ENCODE measurements around the gene OVCH2. TPM values are rescaled to one million over a fixed set of nuclear protein-coding genes. Genes with fewer than 3 reads are reported as not detected.

OVCH2 gene
- total and polyA plus RNA-seq, 2 experiments from 2014 or later, result 0.34 TPM; not detected in 1

DNA sequence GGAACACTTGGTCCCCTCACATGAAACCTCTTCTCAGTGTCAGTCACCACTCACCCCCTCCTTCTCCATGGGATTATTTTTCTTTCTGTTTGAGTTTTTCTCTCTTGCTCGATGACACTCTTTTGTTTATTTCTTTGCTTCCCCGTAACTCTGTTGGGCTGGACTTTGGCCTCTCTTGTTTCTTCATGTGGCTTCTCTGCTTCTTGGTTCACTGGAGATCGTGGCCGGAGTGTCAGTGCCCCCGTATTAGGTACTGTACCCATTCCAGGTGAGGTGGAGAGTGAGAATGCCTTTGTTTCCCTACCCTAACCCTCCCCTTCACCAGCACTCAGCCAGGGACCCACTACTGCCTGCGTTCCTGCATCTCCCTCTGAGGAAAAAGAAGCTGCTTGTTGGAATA, 65.5 kb downstream of the OVCH2 start:
- Histone ChIP-seq H3K9me2 (ENCODE audit: insufficient read depth) (no peaks in the 10 kb centered on the region), H3K4me1 (ENCODE audit: insufficient read depth) (peaks cover 17% of the 10 kb centered on the region), H3K79me2 (ENCODE audit: insufficient read depth) (no peaks in the 10 kb centered on the region), H3K4me2 (ENCODE audit: unreplicated experiment) (no peak overlapping the region), H4K20me1 (ENCODE audit: insufficient read depth) (no peaks in the 10 kb centered on the region), H2AFZ (no peak overlapping the region), H3K9me3 (ENCODE audit: low read depth) (no peaks in the 10 kb centered on the region), H3K9ac (no peak overlapping the region), H3K27me3 (replicated peaks; ENCODE audit: insufficient read depth) (no peaks in the 10 kb centered on the region), H3F3A (ENCODE audit: insufficient read depth) (peaks cover 26% of the 10 kb centered on the region), H3K36me3 (ENCODE audit: low read depth) (no peaks in the 10 kb centered on the region), H3K4me3 (no peak overlapping the region), H3K27ac (no peak overlapping the region)
- no peak for DNase-seq
- TF ChIP-seq EZH2phosphoT487 (IDR thresholded peaks at IDR 0.05; ENCODE audit: insufficient read depth, low read depth), result no peak
- no peak for TF ChIP-seq EZH2 (IDR thresholded peaks at IDR 0.05; ENCODE audit: insufficient read depth, poor library complexity, severe bottlenecking)
- in situ Hi-C loops (cut with MboI), result no loop called here
- WGBS, 2 experiments (ENCODE audit: low coverage in 1 of 2, low lambda C conversion rate in 2 of 2, missing lambda C conversion rate in 2 of 2), result 87 to 90% methylated on average over 6 of the region's 6 CpGs

DNA sequence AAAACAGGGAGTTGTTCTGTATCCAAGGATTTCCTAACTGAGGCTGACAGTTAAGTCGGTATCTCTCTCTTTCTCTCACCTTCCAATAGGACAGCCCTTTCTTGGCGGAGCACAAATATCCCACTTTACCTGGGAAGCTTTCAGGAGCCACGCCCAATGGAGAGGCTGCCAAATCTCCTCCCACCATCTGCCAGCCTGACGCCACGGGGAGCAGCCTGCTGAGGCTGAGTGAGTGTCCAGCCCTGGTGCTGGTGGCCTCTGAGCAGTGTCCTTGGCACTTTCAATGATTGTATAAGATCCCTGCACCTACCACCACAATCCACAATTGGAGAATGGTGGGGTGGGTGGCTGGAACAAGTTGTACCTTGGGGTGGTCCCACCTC, 66.6 kb downstream of the OVCH2 start:
- 61% methylated on average over 5 of the region's 5 CpGs for WGBS, 2 experiments (ENCODE audit: low coverage in 1 of 2, low lambda C conversion rate in 2 of 2, missing lambda C conversion rate in 2 of 2)
- Histone ChIP-seq H3K4me3 (no peak overlapping the region), H3F3A (ENCODE audit: insufficient read depth) (peaks cover 29% of the 10 kb centered on the region), H3K9ac (no peak overlapping the region), H3K9me3 (ENCODE audit: low read depth) (no peaks in the 10 kb centered on the region), H2AFZ (no peak overlapping the region), H3K27me3 (replicated peaks; ENCODE audit: insufficient read depth) (no peaks in the 10 kb centered on the region), H3K27ac (no peak overlapping the region), H3K36me3 (ENCODE audit: low read depth) (no peaks in the 10 kb centered on the region), H3K79me2 (ENCODE audit: insufficient read depth) (no peaks in the 10 kb centered on the region), H3K4me1 (ENCODE audit: insufficient read depth) (peaks cover 17% of the 10 kb centered on the region), H4K20me1 (ENCODE audit: insufficient read depth) (no peaks in the 10 kb centered on the region), H3K9me2 (ENCODE audit: insufficient read depth) (no peaks in the 10 kb centered on the region), H3K4me2 (ENCODE audit: unreplicated experiment) (no peak overlapping the region)
- in situ Hi-C loops (cut with MboI), result no loop called here
- no peak for TF ChIP-seq EZH2 (IDR thresholded peaks at IDR 0.05; ENCODE audit: insufficient read depth, poor library complexity, severe bottlenecking)
- TF ChIP-seq EZH2phosphoT487 (IDR thresholded peaks at IDR 0.05; ENCODE audit: insufficient read depth, low read depth), result no peak
- DNase-seq, result no peak

Other genes with a start within 250 kb of the OVCH2 start
- 0.32 TPM in 1 of 2 replicates, not detected in the other for gene OLFML1, start 221.0 kb downstream of the OVCH2 start, total RNA-seq (2014; rRNA removed; shearing (Covaris generic))
- 0.46 and 0.53 TPM in 2 replicates for gene OLFML1, start 221.0 kb downstream of the OVCH2 start, polyA plus RNA-seq (2016; fragmentation: Nextera tagmentation; extraction: Ambion mirVana)
- 4.1 and 16.8 TPM in 2 replicates for gene PPFIBP2, start 192.5 kb downstream of the OVCH2 start, total RNA-seq (2014; rRNA removed; shearing (Covaris generic))
- 5.9 TPM in 2 replicates for gene PPFIBP2, start 192.5 kb downstream of the OVCH2 start, polyA plus RNA-seq (2016; fragmentation: Nextera tagmentation; extraction: Ambion mirVana)
- gene CYB5R2, start 33.0 kb downstream of the OVCH2 start, total RNA-seq (2014; rRNA removed; shearing (Covaris generic)), result 6.2 and 11.5 TPM in 2 replicates
- gene CYB5R2, start 33.0 kb downstream of the OVCH2 start, polyA plus RNA-seq (2016; fragmentation: Nextera tagmentation; extraction: Ambion mirVana), result 16.1 and 16.4 TPM in 2 replicates
- not detected in 2 replicates for gene OR5P2, start 90.5 kb upstream of the OVCH2 start, total RNA-seq (2014; rRNA removed; shearing (Covaris generic))
- gene OR5P2, start 90.5 kb upstream of the OVCH2 start, polyA plus RNA-seq (2016; fragmentation: Nextera tagmentation; extraction: Ambion mirVana), result not detected in 2 replicates
- gene OR5P3, start 124.4 kb upstream of the OVCH2 start, total RNA-seq (2014; rRNA removed; shearing (Covaris generic)), result 0.13 TPM in 1 of 2 replicates, not detected in the other
- gene OR5P3, start 124.4 kb upstream of the OVCH2 start, polyA plus RNA-seq (2016; fragmentation: Nextera tagmentation; extraction: Ambion mirVana), result not detected in 2 replicates
- under 0.01 and 0.11 TPM in 2 replicates for gene OR10A6, start 224.8 kb upstream of the OVCH2 start, total RNA-seq (2014; rRNA removed; shearing (Covaris generic))
- 0.06 and 0.39 TPM in 2 replicates for gene OR10A6, start 224.8 kb upstream of the OVCH2 start, polyA plus RNA-seq (2016; fragmentation: Nextera tagmentation; extraction: Ambion mirVana)
- under 0.01 and 0.65 TPM in 2 replicates for gene OR10A3, start 235.2 kb upstream of the OVCH2 start, total RNA-seq (2014; rRNA removed; shearing (Covaris generic))
- 0.06 and 0.28 TPM in 2 replicates for gene OR10A3, start 235.2 kb upstream of the OVCH2 start, polyA plus RNA-seq (2016; fragmentation: Nextera tagmentation; extraction: Ambion mirVana)

Data from GM23248 (cell line).